ENCODE results near the gene MAML1. TPM values are rescaled to one million over a fixed set of nuclear protein-coding genes. Genes with fewer than 3 reads are reported as not detected.
"Not testable (repeated sequence)": the region's sequence is repeated elsewhere in the genome, so short reads cannot be mapped to it uniquely, and the experiment has no call there.

The MAML1 gene
- total and polyA plus RNA-seq, 2 experiments from 2014 or later: 5.8 to 9.5 TPM

- H3K9me3 ChIP-seq (ENCODE audit: low read depth): no peaks in the 10 kb centered on the region
- no peaks in the 10 kb centered on the region for H3K9me2 ChIP-seq (ENCODE audit: insufficient read depth)
- H3K4me3 ChIP-seq: no peak overlapping the region
- H4K20me1 ChIP-seq (ENCODE audit: insufficient read depth): no peaks in the 10 kb centered on the region
- no peak for TF ChIP-seq EZH2 (IDR thresholded peaks at IDR 0.05; ENCODE audit: insufficient read depth, poor library complexity, severe bottlenecking)
- TF ChIP-seq EZH2phosphoT487 (IDR thresholded peaks at IDR 0.05; ENCODE audit: insufficient read depth, low read depth): no peak
- WGBS, 2 experiments (ENCODE audit: low coverage in 1 of 2, low lambda C conversion rate in 2 of 2, missing lambda C conversion rate in 2 of 2): 84 to 86% methylated on average over 12 of the region's 12 CpGs
- no peak overlapping the region for H2AFZ ChIP-seq
- H3K27ac ChIP-seq: no peak overlapping the region
- H3K9ac ChIP-seq: no peak overlapping the region
- in situ Hi-C loops (cut with MboI): no loop called here
- no peaks in the 10 kb centered on the region for H3K27me3 ChIP-seq (replicated peaks; ENCODE audit: insufficient read depth)
- no peaks in the 10 kb centered on the region for H3K36me3 ChIP-seq (ENCODE audit: low read depth)
- no peaks in the 10 kb centered on the region for H3F3A ChIP-seq (ENCODE audit: insufficient read depth)
- H3K79me2 ChIP-seq (ENCODE audit: insufficient read depth): no peaks in the 10 kb centered on the region
- no peak for DNase-seq
- H3K4me1 ChIP-seq (ENCODE audit: insufficient read depth): no peaks in the 10 kb centered on the region
- H3K4me2 ChIP-seq (ENCODE audit: unreplicated experiment): no peak overlapping the region
Measured at GRCh38 chr5:179786861-179787260, 54.2 kb downstream of the MAML1 start.

DNA sequence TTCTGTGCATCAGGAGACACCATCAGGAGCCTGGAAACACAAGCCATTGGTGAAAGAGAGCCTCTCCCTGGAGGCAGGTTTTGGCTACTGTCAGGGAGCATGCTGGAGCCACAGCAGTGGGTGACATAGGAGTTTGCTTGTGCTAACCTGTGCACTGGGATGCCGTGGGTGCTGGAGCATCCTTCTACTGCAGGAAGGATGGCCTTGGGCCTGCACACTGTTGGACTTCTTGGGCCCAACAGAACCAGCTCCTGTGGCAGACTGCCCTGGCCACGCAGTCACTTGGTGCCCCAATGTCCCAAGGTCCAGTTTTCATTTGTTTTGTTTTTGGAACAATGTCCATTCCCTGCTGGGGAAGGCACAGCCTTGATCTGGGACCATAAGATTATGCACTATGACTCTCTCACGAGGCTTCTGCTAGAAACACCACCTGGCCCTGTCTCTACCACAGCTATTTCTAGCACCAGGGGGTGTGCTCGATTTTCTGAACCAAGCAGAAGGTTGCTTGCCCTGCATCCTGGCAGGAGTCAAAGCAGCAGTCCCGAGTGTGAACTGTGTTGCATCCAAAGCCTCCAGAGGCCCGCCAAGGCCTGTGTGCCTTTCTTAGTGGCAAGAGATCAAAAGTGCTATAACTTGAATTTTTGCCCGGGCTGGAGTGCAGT, 55.7 kb downstream of the MAML1 start:
- no peaks in the 10 kb centered on the region for H3F3A ChIP-seq (ENCODE audit: insufficient read depth)
- WGBS, 2 experiments (ENCODE audit: low coverage in 1 of 2, low lambda C conversion rate in 2 of 2, missing lambda C conversion rate in 2 of 2): 66 to 70% methylated on average over 7 of the region's 7 CpGs
- no peak overlapping the region for H3K9ac ChIP-seq
- no peak overlapping the region for H2AFZ ChIP-seq
- no peaks in the 10 kb centered on the region for H3K9me2 ChIP-seq (ENCODE audit: insufficient read depth)
- no peak for DNase-seq
- no peak overlapping the region for H3K4me2 ChIP-seq (ENCODE audit: unreplicated experiment)
- H3K4me3 ChIP-seq: no peak overlapping the region
- H4K20me1 ChIP-seq (ENCODE audit: insufficient read depth): no peaks in the 10 kb centered on the region
- no peaks in the 10 kb centered on the region for H3K79me2 ChIP-seq (ENCODE audit: insufficient read depth)
- H3K4me1 ChIP-seq (ENCODE audit: insufficient read depth): no peaks in the 10 kb centered on the region
- H3K27me3 ChIP-seq (replicated peaks; ENCODE audit: insufficient read depth): no peaks in the 10 kb centered on the region
- no peaks in the 10 kb centered on the region for H3K36me3 ChIP-seq (ENCODE audit: low read depth)
- TF ChIP-seq EZH2 (IDR thresholded peaks at IDR 0.05; ENCODE audit: insufficient read depth, poor library complexity, severe bottlenecking): no peak
- TF ChIP-seq EZH2phosphoT487 (IDR thresholded peaks at IDR 0.05; ENCODE audit: insufficient read depth, low read depth): no peak
- no peaks in the 10 kb centered on the region for H3K9me3 ChIP-seq (ENCODE audit: low read depth)
- no peak overlapping the region for H3K27ac ChIP-seq
- in situ Hi-C loops (cut with MboI): no loop called here

DNA sequence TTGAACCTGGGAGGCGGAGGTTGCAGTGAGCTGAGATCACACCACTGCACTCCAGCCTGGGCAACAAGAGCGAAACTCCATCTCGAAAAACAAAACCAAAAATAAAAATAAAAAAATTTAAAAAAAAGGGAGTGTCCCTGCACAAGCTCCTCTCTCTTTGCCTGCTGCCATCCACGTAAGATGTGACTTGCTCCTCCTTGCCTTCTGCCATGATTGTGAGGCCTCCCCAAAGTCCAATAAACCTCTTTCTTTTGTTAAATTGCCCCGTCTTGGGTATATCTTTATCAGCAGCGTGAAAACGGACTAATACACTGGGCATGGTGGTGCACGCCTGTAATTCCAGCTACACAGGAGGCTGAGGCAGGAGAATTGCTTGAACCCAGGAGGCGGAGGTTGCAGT, 56.7 kb downstream of the MAML1 start:
- H3K9ac ChIP-seq; H3K27ac ChIP-seq; H3K4me3 ChIP-seq; H3K79me2 ChIP-seq (ENCODE audit: insufficient read depth); in situ Hi-C loops (cut with MboI); H3K4me1 ChIP-seq (ENCODE audit: insufficient read depth); H3K27me3 ChIP-seq (replicated peaks; ENCODE audit: insufficient read depth); H3K36me3 ChIP-seq (ENCODE audit: low read depth); H3F3A ChIP-seq (ENCODE audit: insufficient read depth); DNase-seq; H3K9me3 ChIP-seq (ENCODE audit: low read depth); H3K9me2 ChIP-seq (ENCODE audit: insufficient read depth); H4K20me1 ChIP-seq (ENCODE audit: insufficient read depth); H2AFZ ChIP-seq; H3K4me2 ChIP-seq (ENCODE audit: unreplicated experiment): not testable (repeated sequence)
- 90 to 93% methylated on average over 8 to 9 of the region's 9 CpGs for WGBS, 2 experiments (ENCODE audit: low coverage in 1 of 2, low lambda C conversion rate in 2 of 2, missing lambda C conversion rate in 2 of 2)

GRCh38 chr5:179791881-179792611, 59.4 kb downstream of the MAML1 start:
- Histone ChIP-seq H3K4me1 (ENCODE audit: insufficient read depth) (no peaks in the 10 kb centered on the region), H3K9me3 (ENCODE audit: low read depth) (no peaks in the 10 kb centered on the region), H3K4me2 (ENCODE audit: unreplicated experiment) (no peak overlapping the region), H4K20me1 (ENCODE audit: insufficient read depth) (no peaks in the 10 kb centered on the region), H3K9ac (no peak overlapping the region), H3K27me3 (replicated peaks; ENCODE audit: insufficient read depth) (no peaks in the 10 kb centered on the region), H3K79me2 (ENCODE audit: insufficient read depth) (no peaks in the 10 kb centered on the region), H3K36me3 (ENCODE audit: low read depth) (no peaks in the 10 kb centered on the region), H3K9me2 (ENCODE audit: insufficient read depth) (no peaks in the 10 kb centered on the region), H3K4me3 (no peak overlapping the region), H2AFZ (no peak overlapping the region), H3F3A (ENCODE audit: insufficient read depth) (peaks cover 5% of the 10 kb centered on the region), H3K27ac (no peak overlapping the region)
- 65 to 70% methylated on average over 15 of the region's 15 CpGs for WGBS, 2 experiments (ENCODE audit: low coverage in 1 of 2, low lambda C conversion rate in 2 of 2, missing lambda C conversion rate in 2 of 2)
- no peak for TF ChIP-seq EZH2phosphoT487 (IDR thresholded peaks at IDR 0.05; ENCODE audit: insufficient read depth, low read depth)
- TF ChIP-seq EZH2 (IDR thresholded peaks at IDR 0.05; ENCODE audit: insufficient read depth, poor library complexity, severe bottlenecking): no peak
- DNase-seq: no peak
- in situ Hi-C loops (cut with MboI): no loop called here

Data from GM23248 (cell line).